ENCODE data around the gene TMEM63B. TPM values are rescaled to one million over a fixed set of nuclear protein-coding genes. Genes with fewer than 3 reads are reported as not detected.

The TMEM63B gene
- polyA plus RNA-seq, 3 donors = 1.3 to 25.7 (median 1.9) TPM

DNA sequence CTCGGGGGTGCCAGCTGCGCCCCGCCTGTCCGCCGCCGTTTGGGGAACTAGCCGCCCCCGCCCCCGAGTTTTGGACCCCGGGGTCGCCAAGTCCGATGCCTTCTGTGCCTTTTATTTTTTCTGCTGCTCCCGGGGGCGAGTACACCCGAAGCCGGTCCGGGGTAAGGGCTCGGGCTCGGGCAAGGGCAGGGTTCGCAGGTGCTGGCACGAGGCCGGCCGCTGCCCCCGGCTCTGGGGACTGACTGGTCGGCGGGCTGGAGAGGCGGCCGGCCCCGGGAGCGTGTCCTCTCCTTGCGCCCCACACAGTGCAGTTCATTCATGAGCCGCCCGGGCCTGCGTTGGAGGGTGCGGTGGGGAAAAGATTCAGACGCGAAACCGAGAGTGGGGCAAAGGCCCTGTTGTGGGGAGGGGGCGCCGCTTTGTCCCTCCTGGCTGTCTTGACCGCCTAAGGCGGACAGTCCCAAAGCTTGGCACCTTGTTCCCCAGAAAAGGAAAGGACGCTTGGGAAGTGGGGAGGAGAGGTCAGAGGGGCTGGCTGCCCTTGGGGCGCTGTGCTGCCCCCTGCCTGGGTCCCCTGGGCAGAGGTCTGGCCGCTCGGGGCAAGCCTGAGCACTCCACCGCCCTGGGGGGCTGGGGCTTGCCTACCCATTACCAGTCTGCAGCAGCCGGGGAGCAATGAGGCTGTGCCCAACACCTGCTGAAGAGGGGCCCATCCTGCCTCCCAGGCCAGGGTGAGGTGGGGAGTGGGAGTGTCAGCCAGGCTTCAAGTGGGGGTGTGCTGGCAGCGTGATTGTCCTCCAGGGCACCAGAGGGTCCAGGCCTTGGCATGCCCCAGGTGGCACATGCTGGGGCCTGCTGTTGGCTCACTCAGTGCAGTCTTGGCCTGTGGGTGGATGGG is 915 bp downstream of the TMEM63B start:
- Histone ChIP-seq H3K4me1 (ENCODE audit: control insufficient read depth in 1 of 2, insufficient read depth in 2 of 2, low read length in 2 of 2) (peaks cover 19 to 34% of the 10 kb centered on the region in 2 donors), H3K79me2 (ENCODE audit: insufficient read depth, low read length) (peaks cover 49% of the 10 kb centered on the region), H2AFZ (ENCODE audit: insufficient read depth, low read depth, low read length, poor library complexity, severe bottlenecking) (peak overlapping the region; percentile 91), H3K4me3 (replicated peaks in 1 of 3; ENCODE audit: low read depth in 2 of 3, low read length in 3 of 3) (peak overlapping the region; percentile 73 to 87 (median 81)), H3K27ac (ENCODE audit: low read depth in 1 of 2, low read length in 2 of 2) (peak overlapping the region in 1 of 2 donors; percentile 70), H3K9ac (ENCODE audit: insufficient read depth, low read length, poor library complexity, severe bottlenecking) (peak overlapping the region; percentile 94), H3K9me3 (replicated peaks in 1 of 2; ENCODE audit: control insufficient read depth in 1 of 2, insufficient read depth in 1 of 2, low read length in 2 of 2) (no peaks in the 10 kb centered on the region), H3K36me3 (replicated peaks in 1 of 2; ENCODE audit: control insufficient read depth in 1 of 2, insufficient read depth in 2 of 2, low read length in 2 of 2) (no peaks in the 10 kb centered on the region), H4K20me1 (ENCODE audit: insufficient read depth, low read length) (peaks cover 53% of the 10 kb centered on the region), H3K4me2 (replicated peaks; ENCODE audit: extremely low read depth, low read length, poor library complexity, severe bottlenecking) (peak overlapping the region; percentile 100), H3K27me3 (ENCODE audit: control insufficient read depth in 2 of 2, insufficient read depth in 2 of 2, low read length in 2 of 2) (peaks cover 0 to 4% of the 10 kb centered on the region in 2 donors)
- TF ChIP-seq, protein P1, sequence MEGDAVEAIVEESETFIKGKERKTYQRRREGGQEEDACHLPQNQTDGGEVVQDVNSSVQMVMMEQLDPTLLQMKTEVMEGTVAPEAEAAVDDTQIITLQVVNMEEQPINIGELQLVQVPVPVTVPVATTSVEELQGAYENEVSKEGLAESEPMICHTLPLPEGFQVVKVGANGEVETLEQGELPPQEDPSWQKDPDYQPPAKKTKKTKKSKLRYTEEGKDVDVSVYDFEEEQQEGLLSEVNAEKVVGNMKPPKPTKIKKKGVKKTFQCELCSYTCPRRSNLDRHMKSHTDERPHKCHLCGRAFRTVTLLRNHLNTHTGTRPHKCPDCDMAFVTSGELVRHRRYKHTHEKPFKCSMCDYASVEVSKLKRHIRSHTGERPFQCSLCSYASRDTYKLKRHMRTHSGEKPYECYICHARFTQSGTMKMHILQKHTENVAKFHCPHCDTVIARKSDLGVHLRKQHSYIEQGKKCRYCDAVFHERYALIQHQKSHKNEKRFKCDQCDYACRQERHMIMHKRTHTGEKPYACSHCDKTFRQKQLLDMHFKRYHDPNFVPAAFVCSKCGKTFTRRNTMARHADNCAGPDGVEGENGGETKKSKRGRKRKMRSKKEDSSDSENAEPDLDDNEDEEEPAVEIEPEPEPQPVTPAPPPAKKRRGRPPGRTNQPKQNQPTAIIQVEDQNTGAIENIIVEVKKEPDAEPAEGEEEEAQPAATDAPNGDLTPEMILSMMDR (IDR thresholded peaks at IDR 0.05) = peak; percentile 11
- Mint-ChIP-seq H3K27ac (peak overlapping the region in 2 of 7 donors; percentile 76 to 80), H3K4me1 (peaks cover 43% of the 10 kb centered on the region), H3K27me3 (ENCODE audit: low read depth in 3 of 3) (peaks cover 1 to 7% (median 6%) of the 10 kb centered on the region in 3 donors), H3K4me3 (peak overlapping the region; percentile 82 to 86), H3K9me3 (no peaks in the 10 kb centered on the region), H3K36me3 (peaks cover 20 to 25% of the 10 kb centered on the region in 2 donors)
- 13% methylated on average over 48 of the region's 49 CpGs for WGBS (ENCODE audit: insufficient coverage)
- peak; percentile 21 to 27 (median 24) for DNase-seq
- intact Hi-C loops (cut with micrococcal nuclease) = loop anchor here in 1 of 2 donors (5.0 kb wide), 1 partner anchor 94 kb away; the partner anchor contains the start of gene SLC29A1

DNA sequence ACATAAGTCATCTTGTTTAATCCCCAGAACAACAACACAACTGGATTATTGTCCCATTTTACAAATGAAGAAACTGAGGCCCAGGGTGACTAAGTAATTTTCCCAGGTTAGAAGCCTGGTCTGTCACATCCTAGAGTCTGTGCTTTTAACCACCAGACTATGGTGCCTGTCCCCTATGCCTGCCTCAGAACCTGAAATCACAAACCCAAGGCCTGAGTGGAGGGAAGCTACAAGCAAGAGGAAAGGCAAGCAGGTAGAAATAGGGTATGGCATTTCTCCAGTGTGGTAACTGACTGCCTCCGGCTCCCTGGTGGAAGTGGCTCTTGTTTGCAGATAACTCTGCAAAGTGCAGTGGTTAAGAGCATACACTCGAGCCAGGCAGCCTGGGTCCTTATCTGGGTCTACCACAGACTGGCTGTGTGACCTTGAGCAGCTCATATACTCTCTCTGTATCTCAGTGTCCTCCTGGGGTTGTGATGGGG is 2.5 kb downstream of the TMEM63B start:
- Histone ChIP-seq H3K79me2 (ENCODE audit: insufficient read depth, low read length) (peaks cover 33% of the 10 kb centered on the region), H3K27me3 (ENCODE audit: control insufficient read depth in 2 of 2, insufficient read depth in 2 of 2, low read length in 2 of 2) (peaks cover 0 to 4% of the 10 kb centered on the region in 2 donors), H3K4me3 (replicated peaks in 1 of 3; ENCODE audit: low read depth in 2 of 3, low read length in 3 of 3) (no peak overlapping the region), H2AFZ (ENCODE audit: insufficient read depth, low read depth, low read length, poor library complexity, severe bottlenecking) (no peak overlapping the region), H3K4me2 (replicated peaks; ENCODE audit: extremely low read depth, low read length, poor library complexity, severe bottlenecking) (no peak overlapping the region), H4K20me1 (ENCODE audit: insufficient read depth, low read length) (peaks cover 50% of the 10 kb centered on the region), H3K9ac (ENCODE audit: insufficient read depth, low read length, poor library complexity, severe bottlenecking) (no peak overlapping the region), H3K9me3 (replicated peaks in 1 of 2; ENCODE audit: control insufficient read depth in 1 of 2, insufficient read depth in 1 of 2, low read length in 2 of 2) (no peaks in the 10 kb centered on the region), H3K4me1 (ENCODE audit: control insufficient read depth in 1 of 2, insufficient read depth in 2 of 2, low read length in 2 of 2) (peaks cover 18 to 27% of the 10 kb centered on the region in 2 donors), H3K36me3 (replicated peaks in 1 of 2; ENCODE audit: control insufficient read depth in 1 of 2, insufficient read depth in 2 of 2, low read length in 2 of 2) (peaks cover under 1 to 6% of the 10 kb centered on the region in 2 donors), H3K27ac (ENCODE audit: low read depth in 1 of 2, low read length in 2 of 2) (no peak overlapping the region)
- peaks cover 30% of the 10 kb centered on the region for H3K4me1 Mint-ChIP-seq
- peaks cover 1 to 7% (median 6%) of the 10 kb centered on the region in 3 donors for H3K27me3 Mint-ChIP-seq (ENCODE audit: low read depth in 3 of 3)
- H3K9me3 Mint-ChIP-seq = no peaks in the 10 kb centered on the region
- peaks cover 18 to 20% of the 10 kb centered on the region in 2 donors for H3K36me3 Mint-ChIP-seq
- 83% methylated on average over 2 of the region's 2 CpGs for WGBS (ENCODE audit: insufficient coverage)
- no peak for DNase-seq
- peak overlapping the region in 1 of 7 donors; percentile 22 for H3K27ac Mint-ChIP-seq
- intact Hi-C loops (cut with micrococcal nuclease) = loop anchor here in 1 of 2 donors (5.0 kb wide), 1 partner anchor 92 kb away; the partner anchor contains the start of gene SLC29A1
- H3K4me3 Mint-ChIP-seq = no peak overlapping the region
- TF ChIP-seq, protein P1 (IDR thresholded peaks at IDR 0.05) = no peak
